Stimulated activated CD8-positive, alpha-beta memory T cell treated with anti-CD3 and anti-CD28 coated beads, Interleukin-7, amount 100 ng/mL, for 24 hours (primary cell): ENCODE measurements around the gene FOXP1.

Source experiments
- DNase-seq: peaks from one replicate; pipeline ENCODE4 v3.0.0-alpha.2; 2020; ENCODE audit warnings: low read depth

The FOXP1 gene

GRCh38 chr3:71210257-71211007 is 373.1 kb downstream of the FOXP1 start:
- DNase-seq: no peak

- no peak for DNase-seq
These were observed 375.1 kb downstream of the FOXP1 start for GRCh38 chr3:71208211-71209095.

GRCh38 chr3:71207632-71208031 is 375.9 kb downstream of the FOXP1 start:
- no peak for DNase-seq

GRCh38 chr3:71206305-71207165 is 377.0 kb downstream of the FOXP1 start:
- no peak for DNase-seq

GRCh38 chr3:71203727-71204488 is 379.6 kb downstream of the FOXP1 start:
- DNase-seq: no peak

GRCh38 chr3:71202848-71203533 is 380.5 kb downstream of the FOXP1 start:
- DNase-seq: no peak

- no peak for DNase-seq
These were observed 381.6 kb downstream of the FOXP1 start for GRCh38 chr3:71201939-71202338.

GRCh38 chr3:71197841-71198565 is 385.5 kb downstream of the FOXP1 start:
- no peak for DNase-seq

- DNase-seq: no peak
These were observed 388.0 kb downstream of the FOXP1 start for GRCh38 chr3:71195492-71195891.

GRCh38 chr3:71194785-71195184 is 388.7 kb downstream of the FOXP1 start:
- DNase-seq: no peak

- no peak for DNase-seq
These were observed 392.5 kb downstream of the FOXP1 start for GRCh38 chr3:71191031-71191482.

- no peak for DNase-seq
These were observed 394.0 kb downstream of the FOXP1 start for GRCh38 chr3:71189480-71189879.

- no peak for DNase-seq
These were observed 395.8 kb downstream of the FOXP1 start for GRCh38 chr3:71187715-71188114.

GRCh38 chr3:71186801-71187200 is 396.7 kb downstream of the FOXP1 start:
- no peak for DNase-seq

GRCh38 chr3:71185733-71186455 is 397.6 kb downstream of the FOXP1 start:
- no peak for DNase-seq

GRCh38 chr3:71184252-71184651 is 399.3 kb downstream of the FOXP1 start:
- no peak for DNase-seq

- DNase-seq: no peak
These were observed 400.0 kb downstream of the FOXP1 start for GRCh38 chr3:71183549-71183948.

- DNase-seq: no peak
These were observed 403.0 kb downstream of the FOXP1 start for GRCh38 chr3:71180524-71180923.

GRCh38 chr3:71177375-71177774 is 406.2 kb downstream of the FOXP1 start:
- no peak for DNase-seq
